Left cardiac atrium (tissue), 4 donors: ENCODE results near the gene DHRS3. TPM values are rescaled to one million over a fixed set of nuclear protein-coding genes. Genes with fewer than 3 reads are reported as not detected.

Experiments used
- ATAC-seq, 2 donors: fragments of 200-7000 bp; cut with Tn5 transposase; one replicate each; pipeline ENCODE4 v1.9.1; 2020; ENCODE audit warnings: mild to moderate bottlenecking in 2 of 2, moderate library complexity in 2 of 2
- DNase-seq: peaks from one replicate; pipeline ENCODE4 v3.0.0-alpha.2; 2020
- intact Hi-C, 2 donors: fragments of 100-400 bp; cut with DNase I; formaldehyde crosslinking; loops; one replicate each; pipeline versions ENCODE4 v1.14.1 to v1.15.1; 2022 to 2023
- total RNA-seq, 2 donors: library from RNA; stranded (reverse); fragmentation: NEBNext Ultra II Directional; extraction: Animal tissue kit (Norgen Biotek cat#: 25700); gene quantifications; one replicate each; pipeline ENCODE4 v1.2.1, GENCODE V29; 2021
- donor health status: DM: no; HTN: yes; CAD: no.
- donor health status: DM: no; HTN: yes; CAD: no; lungs with severe emphysema.
- donor health status: DM: yes; HTN: yes; CAD: no.
- donor health status: Dilated cardiomyopathy.

The DHRS3 gene
- total RNA-seq, 2 donors from 2014 or later: 74.3 to 106 TPM

- DNase-seq (peak; percentile 76), ATAC-seq (peak; percentile 80 to 95)
- intact Hi-C loops: no loop called here
These were observed 13.7 kb downstream of the DHRS3 start for GRCh38 chr1:12604114-12604874.

- intact Hi-C loops: no loop called here
- ATAC-seq (no peak), DNase-seq (no peak)
These were observed 14.8 kb downstream of the DHRS3 start for GRCh38 chr1:12603224-12603623.

- intact Hi-C loops: no loop called here
These were observed 15.4 kb downstream of the DHRS3 start for GRCh38 chr1:12602659-12603024.

GRCh38 chr1:12601700-12602658 is 16.0 kb downstream of the DHRS3 start:
- intact Hi-C loops: no loop called here
- peak; percentile 69 for DNase-seq
- ATAC-seq: peak in 1 of 2 donors; percentile 51

More at GRCh38 chr1:12602659-12603024, 15.4 kb downstream of the DHRS3 start:
- ATAC-seq: no peak
- no peak for DNase-seq

- intact Hi-C loops: no loop called here
- ATAC-seq (no peak), DNase-seq (no peak)
These were observed 17.0 kb downstream of the DHRS3 start for GRCh38 chr1:12600880-12601633.

- peak; percentile 83 for DNase-seq
- peak; percentile 7 to 39 for ATAC-seq
- intact Hi-C loops: no loop called here
These were observed 17.7 kb downstream of the DHRS3 start for GRCh38 chr1:12600335-12600734.

- intact Hi-C loops: loop anchor here in 1 of 2 donors (5.0 kb wide), 1 partner anchor 137 kb away; no protein-coding TSS in a partner anchor
- DNase-seq (no peak), ATAC-seq (no peak)
These were observed 18.4 kb downstream of the DHRS3 start for GRCh38 chr1:12599657-12600056.

GRCh38 chr1:12598974-12599373 is 19.0 kb downstream of the DHRS3 start:
- intact Hi-C loops: loop anchor here in 1 of 2 donors (5.0 kb wide), 1 partner anchor 137 kb away; no protein-coding TSS in a partner anchor
- DNase-seq: no peak
- ATAC-seq: no peak

- intact Hi-C loops: loop anchor here in 1 of 2 donors (2.0 to 5.0 kb wide), 2 partner anchors 19 to 135 kb away; no protein-coding TSS in a partner anchor
- ATAC-seq (no peak), DNase-seq (peak; percentile 76)
These were observed 20.2 kb downstream of the DHRS3 start for GRCh38 chr1:12597792-12598191.

- intact Hi-C loops: loop anchor here in 1 of 2 donors (2.0 to 5.0 kb wide), 2 partner anchors 21 to 134 kb away; no protein-coding TSS in a partner anchor
- DNase-seq (peak; percentile 94), ATAC-seq (peak; percentile 77 to 86)
These were observed 21.8 kb downstream of the DHRS3 start for GRCh38 chr1:12596007-12596821.

GRCh38 chr1:12595757-12596006 is 22.3 kb downstream of the DHRS3 start:
- DNase-seq (no peak), ATAC-seq (no peak)
- intact Hi-C loops: loop anchor here in 1 of 2 donors (2.0 to 5.0 kb wide), 2 partner anchors 21 to 133 kb away; no protein-coding TSS in a partner anchor

GRCh38 chr1:12594966-12595756 is 22.8 kb downstream of the DHRS3 start:
- DNase-seq: peak; percentile 80
- peak; percentile 46 to 53 for ATAC-seq
- intact Hi-C loops: loop anchor here in 1 of 2 donors (5.0 kb wide), 1 partner anchor 133 kb away; no protein-coding TSS in a partner anchor

GRCh38 chr1:12594490-12594889 is 23.5 kb downstream of the DHRS3 start:
- DNase-seq: no peak
- intact Hi-C loops: no loop called here
- no peak for ATAC-seq

- intact Hi-C loops: no loop called here
- DNase-seq (peak; percentile 69), ATAC-seq (peak; percentile 1 to 14)
These were observed 24.4 kb downstream of the DHRS3 start for GRCh38 chr1:12593621-12594066.

- no peak for ATAC-seq
- no peak for DNase-seq
- intact Hi-C loops: no loop called here
These were observed 25.5 kb downstream of the DHRS3 start for GRCh38 chr1:12592496-12592895.

GRCh38 chr1:12591267-12591938 is 26.6 kb downstream of the DHRS3 start:
- peak; percentile 18 to 32 for ATAC-seq
- DNase-seq: peak; percentile 72
- intact Hi-C loops: no loop called here

- DNase-seq (no peak), ATAC-seq (no peak)
- intact Hi-C loops: no loop called here
These were observed 29.3 kb downstream of the DHRS3 start for GRCh38 chr1:12588695-12589094.
